ENCODE data around the gene CARM1.
"Not testable (repeated sequence)": the region's sequence is repeated elsewhere in the genome, so short reads cannot be mapped to it uniquely, and the experiment has no call there.

CARM1 gene

DNA sequence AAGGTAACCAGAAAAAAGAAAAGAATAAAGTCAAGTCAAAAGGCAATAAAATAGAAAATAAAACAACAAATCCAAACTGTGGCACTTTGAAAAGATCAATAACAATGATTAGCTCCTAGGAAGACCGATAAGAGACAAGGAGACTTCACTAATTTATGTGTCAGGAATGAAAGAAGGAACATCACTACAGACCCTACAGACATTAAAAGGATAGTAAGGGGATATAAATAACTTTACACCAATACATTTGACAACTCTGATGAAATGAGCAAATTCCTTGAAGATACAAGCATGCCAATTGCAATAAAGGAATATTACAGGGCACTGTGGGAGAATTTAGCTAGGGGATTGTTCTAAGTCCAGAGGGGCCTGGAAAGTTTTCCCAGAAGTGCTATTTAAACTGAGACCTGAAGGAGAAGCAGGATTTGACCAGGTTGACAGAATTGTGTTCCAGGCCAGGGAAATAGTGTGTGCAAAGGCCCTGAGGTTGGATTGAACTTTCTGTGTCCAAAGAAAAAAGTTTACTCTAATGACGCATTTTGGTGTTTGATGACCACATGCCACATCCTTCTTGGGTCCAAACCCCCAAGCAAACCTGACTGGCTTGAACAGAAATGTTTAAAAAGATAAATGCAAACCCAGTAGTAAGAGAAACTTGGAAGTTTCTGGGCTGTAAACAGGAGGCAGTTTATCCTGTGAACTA lies 24.7 kb upstream of the CARM1 start:
- DNase-seq (ENCODE audit: low read depth), result no peak

DNA sequence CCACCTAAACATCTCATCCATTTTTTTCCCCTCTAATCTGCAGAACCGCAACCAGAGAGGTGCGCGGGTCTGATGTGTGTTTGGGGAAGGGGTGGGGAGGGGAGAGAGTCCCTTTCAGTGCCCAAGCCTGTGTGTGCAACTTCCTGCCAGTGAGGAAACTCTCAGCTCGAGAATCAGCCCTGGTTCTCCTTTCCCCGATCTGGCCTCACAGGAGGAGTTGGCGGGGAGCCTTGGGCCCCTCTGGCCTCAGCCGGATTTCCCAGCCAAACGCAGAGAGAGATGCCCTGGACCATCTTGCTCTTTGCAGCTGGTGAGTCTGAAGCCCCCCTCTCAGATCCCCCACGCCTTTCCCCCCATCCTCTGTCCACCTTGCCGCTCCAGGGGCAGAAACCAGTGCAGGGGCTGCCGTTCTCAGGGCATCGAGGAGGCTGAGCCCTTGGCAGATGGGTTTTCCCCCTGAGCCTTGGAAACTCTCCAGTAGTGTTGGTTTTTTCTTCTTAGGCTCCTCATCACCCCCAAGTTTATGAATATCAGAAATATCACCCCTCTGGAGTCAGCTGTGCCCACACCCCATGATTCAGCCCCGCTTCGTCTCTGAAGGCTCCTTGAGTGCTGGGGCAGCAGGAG lies 23.0 kb upstream of the CARM1 start, which contains the start of gene C19orf38:
C19orf38 (plus strand) TSS at position 186 of the 627 bp plus-strand sequence; CDS start at position 280, 94 bp downstream.
- no peak for DNase-seq (ENCODE audit: low read depth)

DNA sequence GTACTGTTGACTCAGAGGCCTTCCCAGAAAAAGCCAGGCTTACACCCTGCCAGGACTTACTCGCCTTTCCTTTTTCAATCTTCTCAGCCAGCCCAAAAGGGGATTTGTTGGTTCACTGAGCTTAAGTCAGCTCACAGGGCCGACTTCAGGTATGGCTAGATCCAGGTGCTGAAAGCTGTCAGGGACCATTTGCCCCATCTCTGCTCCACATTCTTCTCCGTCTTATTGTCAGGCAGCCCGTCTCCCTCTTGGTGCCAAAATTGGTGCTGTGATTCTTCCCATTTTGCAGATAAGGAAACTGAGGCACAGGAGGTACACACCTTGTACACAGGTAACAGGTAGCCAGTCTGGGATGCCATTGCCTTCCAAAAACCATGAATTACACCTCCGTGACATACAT lies 20.7 kb upstream of the CARM1 start:
- no peak for DNase-seq (ENCODE audit: low read depth)

DNA sequence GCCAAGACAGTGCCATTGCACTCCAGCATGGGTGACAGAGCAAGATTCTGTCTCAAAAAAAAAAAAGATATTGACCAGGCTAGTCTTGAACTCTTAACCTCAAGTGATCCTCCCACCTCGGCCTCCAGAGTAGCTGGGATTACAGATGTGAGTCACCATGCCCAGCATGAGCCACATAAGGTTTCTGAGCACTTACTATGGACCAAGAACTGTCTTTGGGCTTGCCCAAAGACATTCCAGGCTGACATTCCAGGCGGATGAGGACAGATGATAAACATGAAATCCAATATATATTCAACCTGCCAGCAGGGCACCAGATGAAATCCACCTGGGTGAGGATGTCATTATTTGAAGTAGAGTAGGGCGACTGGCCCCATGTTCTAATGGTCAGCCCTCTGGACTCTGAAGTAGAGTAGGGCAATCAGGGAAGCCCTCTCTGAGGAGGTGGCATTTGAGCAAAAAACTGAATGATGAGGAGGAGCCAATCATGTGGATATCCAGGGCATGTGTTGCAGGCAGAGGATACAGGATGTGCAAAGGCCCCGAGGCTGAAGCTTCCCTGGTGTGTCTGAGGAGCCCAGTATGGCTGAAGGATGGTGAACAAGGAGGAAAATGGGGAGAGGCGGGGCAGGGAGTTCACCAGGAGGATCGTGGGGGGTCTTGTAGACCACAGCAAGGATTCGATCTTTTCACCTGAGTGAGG lies 19.1 kb upstream of the CARM1 start:
- peak; percentile 78 for DNase-seq (ENCODE audit: low read depth)

DNA sequence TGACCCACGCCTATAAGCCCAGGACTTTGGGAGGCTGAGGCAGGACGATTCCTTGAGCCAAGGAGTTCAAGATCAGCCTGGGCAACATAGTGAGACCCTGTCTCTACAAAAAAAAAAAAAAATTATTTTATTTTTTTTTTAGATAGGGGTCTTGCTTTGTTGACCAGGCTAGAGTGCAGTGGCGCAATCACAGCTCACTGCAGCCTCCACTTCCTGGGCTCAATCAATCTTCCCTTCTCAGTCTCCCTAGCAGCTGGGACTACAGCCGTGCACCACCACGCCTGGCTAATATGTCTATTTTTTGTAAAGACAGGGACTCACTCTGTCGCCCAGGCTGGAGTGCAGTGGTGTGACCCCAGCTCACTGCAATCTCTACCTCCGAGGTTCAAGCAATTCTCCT lies 18.4 kb upstream of the CARM1 start:
- no peak for DNase-seq (ENCODE audit: low read depth)

DNA sequence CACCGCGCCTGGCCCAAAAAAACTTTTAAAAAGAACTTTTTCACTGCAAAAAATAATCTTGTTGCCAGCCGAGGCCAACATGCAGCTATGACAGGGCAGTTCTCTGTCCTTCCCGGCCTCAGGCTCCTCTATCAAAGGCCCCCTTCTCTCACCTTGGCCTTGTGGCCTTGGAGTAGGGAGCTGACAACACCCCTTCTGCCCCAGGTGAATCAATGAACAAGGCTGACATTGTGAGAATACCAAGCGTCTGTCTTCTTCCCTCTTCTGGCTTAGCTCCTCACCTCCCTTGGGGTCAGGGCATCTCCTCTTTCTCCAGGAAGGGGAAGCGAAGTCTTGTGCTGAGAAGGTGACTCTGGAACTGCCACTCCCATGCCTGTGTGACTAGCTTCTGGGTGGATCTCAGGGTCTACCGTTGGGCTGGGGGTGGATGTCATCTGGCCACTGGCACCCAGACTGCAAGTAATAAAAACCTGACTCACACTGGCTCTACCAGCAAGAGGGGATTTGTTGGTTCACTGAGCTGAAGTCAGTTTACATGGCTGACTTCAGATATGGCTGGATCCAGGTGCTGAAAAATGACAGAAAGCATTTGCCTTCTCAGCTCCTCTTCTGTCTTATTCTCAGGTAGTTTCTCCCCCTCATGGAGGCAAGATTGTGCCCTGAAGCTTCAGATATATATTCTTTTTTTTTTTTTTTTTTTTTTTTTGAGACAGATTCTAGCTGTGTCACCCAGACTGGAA lies 16.8 kb upstream of the CARM1 start:
- DNase-seq (ENCODE audit: low read depth), result no peak

DNA sequence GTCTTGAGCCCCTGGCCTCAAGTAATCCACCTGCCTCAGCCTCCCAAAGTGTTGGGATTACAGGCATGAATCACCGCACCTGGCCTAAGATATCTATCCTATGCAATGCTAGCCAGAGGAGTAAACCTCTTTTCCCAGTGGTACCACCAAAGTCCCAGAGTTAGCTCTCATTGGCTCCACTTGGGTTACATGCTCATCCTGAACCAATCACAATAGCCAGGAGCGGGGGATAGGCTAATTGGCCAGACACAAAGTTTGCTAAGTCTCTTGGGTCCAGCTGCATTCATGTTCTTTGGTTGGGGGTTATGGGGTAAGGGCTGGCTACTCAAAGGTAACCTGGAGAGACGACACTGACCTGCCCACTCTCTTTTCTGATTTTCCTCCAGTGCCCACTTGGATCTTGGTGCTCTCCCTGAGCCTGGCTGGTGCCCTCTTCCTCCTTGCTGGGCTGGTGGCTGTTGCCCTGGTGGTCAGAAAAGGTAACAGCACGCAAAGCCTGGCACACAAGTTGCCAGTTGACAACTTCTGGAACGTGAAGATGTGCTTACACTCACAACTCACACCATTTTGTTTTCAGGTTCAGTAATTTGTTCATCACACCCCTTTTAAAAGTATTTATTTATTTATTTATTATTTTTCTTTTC lies 15.4 kb upstream of the CARM1 start:
- peak; percentile 30 for DNase-seq (ENCODE audit: low read depth)

DNA sequence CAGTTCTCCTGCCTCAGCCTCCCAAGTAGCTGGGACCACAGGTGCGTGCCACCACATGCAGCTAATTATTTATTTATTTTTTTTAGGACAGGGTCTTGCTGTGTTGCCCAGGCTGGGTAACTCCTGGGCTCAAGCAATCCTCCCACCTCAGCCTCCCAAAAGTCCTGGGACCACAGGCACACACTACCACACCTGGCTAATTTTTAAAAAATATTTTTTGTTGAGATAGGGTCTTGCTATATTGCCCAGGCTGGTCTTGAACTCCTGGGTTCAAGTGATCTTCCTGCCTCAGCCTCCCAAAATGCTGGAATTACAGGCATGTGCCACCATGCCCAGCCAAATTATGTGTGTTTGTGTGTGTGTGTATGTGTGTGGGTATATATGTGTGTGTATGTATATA lies 14.5 kb upstream of the CARM1 start:
- not testable (repeated sequence) for DNase-seq (ENCODE audit: low read depth)

DNA sequence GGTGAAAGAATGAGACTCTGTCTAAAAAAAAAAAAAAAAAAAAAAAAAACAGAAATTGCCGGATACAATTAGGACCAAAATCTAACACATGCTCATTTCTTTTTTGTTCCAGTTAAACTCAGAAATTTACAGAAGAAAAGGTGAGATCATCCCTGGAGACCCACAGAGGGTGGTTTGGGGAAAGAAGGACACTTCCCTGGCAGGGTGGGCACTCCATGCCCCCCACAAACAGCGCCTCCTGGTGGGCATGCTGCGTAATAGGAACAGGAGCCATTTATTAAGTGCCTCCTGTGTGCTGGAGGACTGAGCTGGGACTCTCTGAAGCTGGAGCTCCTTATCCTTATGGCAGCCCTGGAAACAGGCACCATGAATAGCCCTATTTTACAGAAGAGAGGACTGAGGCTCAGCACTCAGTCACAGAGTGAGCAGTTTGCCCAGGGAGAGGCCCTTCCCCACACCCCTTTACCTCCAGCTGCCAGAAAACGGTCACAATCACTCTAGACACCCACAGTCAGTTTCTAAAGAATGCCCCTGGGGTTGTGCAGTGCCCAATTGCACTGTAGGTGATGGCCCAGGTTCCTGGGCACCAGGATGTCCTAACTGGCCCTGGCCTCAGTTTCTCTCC lies 13.0 kb upstream of the CARM1 start:
- peak; percentile 42 for DNase-seq (ENCODE audit: low read depth)

DNA sequence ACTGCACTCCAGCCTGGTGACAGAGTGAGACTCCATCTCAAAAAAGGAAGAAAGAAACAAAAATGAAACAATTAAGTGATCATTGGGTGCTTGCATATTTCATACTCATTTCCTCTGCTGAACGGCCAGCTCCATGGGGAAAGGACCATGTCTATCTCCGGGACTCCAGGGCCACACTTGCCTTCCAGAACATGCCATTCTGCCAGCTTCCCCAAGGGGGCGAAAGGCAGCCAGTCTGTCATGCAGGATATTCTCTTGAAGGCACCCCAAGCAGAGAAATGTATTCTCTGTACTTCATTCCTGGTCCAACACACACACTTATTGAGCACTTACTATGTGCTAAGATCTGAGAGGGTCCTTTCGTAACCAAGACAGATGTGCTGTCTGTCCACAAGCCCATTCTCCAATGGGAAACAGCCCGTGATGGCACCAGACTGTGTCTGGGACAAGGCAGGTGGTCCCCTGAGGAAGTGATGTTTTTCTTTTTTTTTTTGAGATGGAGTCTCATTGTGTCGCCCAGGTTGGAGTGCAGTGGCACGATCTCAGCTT lies 10.2 kb upstream of the CARM1 start:
- peak; percentile 41 for DNase-seq (ENCODE audit: low read depth)

DNA sequence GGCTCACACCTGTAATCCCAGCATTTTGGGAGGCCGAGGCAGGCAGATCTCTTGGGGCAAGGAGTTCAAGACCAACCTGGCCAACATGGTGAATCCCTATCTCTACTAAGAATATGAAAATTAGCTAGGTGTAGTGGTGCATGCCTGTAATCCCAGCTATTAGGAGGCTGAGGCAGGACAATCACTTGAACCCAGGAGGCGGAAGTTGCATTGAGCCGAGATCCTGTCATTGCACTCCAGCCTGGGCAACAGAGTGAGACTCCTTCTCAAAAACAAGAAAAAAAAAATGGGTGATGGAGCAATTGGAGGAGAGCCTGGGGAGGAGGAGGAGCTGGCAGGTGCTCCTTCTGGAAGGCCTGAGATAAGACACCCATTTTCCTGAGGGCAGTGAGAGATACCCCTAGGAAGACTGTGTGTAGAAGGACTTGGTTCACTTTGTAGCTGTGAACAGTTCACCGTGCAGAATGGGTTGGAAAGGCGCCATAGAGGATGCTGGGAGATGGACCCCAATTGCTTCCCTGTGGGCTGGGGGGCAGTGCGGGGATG lies 8.7 kb upstream of the CARM1 start:
- DNase-seq (ENCODE audit: low read depth), result no peak

DNA sequence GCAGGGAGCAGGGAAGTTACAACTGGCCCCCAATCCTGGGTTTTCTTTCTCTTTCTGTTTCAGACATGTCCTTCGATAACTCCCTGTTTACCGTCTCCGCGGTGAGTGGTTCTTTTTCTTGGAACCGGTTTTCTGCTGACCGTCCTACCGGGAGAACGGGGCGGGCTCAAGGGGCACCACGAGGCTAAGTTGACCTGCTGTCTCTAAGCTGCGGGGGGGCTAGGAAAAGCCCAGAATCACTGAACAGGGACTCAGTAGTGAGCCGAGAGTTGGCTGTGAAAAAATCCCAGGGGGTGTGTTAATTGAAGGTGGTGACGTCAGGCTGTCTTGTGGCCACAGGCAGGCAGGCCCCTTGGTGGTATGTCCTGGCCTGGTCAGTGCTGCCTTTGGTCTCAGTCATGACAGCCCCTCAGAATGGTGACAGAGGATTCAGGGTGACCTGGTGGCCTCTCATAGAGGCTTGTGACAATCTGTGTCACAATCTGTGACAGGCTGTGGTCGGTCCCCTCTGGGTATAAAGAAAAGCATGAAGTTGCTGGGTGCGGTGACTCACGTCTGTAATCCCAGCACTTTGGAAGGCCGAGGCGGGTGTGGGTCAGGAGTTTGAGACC lies 8.1 kb upstream of the CARM1 start:
- DNase-seq (ENCODE audit: low read depth), result peak; percentile 64

DNA sequence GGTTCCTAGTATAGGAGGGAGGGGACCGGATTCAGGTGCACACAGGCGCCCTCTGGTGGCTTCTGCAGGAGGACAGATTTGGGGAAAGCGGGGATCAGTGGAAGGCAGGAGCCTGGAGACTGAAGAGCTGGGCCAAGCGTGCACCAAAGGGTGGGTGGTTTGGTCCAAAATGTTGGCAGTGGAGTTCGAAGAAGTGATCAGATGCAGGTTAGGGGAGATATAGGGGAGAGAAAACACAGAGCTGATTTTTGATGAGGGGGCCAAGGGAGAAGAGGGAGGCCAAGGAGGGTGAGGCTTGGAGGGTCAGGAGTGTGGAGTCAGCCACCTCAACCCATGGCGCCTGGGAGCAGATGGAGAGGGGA lies 6.8 kb upstream of the CARM1 start:
- DNase-seq (ENCODE audit: low read depth), result peak; percentile 80

DNA sequence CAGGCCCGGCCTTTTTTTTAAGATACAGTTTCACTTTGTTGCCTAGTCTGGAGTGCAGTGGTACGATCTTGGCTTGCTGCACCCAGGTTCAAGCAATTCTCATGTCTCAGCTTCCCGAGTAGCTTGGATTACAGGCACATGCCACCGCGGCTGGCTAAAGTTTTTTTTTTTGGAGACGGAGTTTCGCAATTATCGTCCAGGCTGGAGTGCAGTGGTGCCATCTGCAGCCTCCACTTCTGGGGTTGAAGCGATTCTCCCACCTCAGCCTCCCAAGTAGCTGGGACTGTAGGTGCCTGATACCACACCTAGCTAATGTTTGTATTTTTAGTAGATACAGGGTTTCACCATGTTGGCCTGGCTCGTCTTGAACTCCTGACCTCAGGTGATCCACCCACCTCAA lies 4.9 kb upstream of the CARM1 start:
- DNase-seq (ENCODE audit: low read depth), result no peak

DNA sequence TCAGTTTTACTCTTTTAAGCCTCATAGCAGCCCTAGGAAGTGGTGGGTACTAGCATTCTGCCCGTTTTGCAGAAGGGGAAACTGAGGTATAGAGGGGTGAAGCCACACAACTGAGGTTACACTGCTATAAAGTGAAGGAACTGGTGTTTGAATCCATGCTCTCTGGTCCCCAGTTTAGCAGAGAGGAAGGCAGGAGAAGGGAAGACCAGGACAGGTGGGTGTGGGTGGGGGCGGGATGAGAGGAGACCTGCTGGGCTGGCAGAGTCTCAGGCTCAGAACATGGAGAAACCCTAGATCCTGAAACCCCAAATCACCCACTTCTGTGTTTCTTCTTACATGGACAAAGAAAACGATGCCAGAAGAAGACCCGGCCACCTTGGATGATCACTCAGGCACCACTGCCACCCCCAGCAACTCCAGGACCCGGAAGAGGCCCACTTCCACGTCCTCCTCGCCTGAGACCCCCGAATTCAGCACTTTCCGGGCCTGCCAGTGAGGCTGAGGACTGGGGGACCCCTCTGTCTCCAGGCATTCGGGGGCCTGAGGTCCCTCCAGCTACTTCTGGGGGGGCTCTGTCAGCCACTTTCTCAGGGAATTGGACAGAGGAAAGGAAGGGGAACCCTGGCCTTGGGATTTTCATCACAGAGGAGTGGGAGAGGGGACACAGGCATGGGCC lies 2.3 kb upstream of the CARM1 start:
- no peak for DNase-seq (ENCODE audit: low read depth)

DNA sequence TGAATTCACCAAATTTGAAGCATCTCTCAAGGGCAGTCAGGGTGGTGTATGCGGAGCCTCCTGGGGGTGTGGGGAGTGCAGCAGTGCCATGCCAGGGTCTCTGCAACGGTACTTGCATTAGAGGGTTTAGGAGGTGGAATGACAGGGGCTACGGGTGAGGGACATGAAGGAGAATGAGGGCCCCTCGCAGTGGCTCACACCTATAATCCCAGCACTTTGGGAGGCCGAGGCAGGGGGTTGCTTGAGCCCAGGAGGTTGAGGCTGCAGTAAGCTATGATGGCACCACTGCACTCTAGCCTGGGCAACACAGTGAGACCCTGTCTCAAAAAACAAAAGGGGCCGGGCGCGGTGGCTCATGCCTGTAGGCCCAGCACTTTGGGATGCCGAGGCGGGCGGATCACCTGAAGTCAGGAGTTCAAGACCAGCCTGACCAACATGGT lies 1.5 kb upstream of the CARM1 start:
- not testable (repeated sequence) for DNase-seq (ENCODE audit: low read depth)

DNA sequence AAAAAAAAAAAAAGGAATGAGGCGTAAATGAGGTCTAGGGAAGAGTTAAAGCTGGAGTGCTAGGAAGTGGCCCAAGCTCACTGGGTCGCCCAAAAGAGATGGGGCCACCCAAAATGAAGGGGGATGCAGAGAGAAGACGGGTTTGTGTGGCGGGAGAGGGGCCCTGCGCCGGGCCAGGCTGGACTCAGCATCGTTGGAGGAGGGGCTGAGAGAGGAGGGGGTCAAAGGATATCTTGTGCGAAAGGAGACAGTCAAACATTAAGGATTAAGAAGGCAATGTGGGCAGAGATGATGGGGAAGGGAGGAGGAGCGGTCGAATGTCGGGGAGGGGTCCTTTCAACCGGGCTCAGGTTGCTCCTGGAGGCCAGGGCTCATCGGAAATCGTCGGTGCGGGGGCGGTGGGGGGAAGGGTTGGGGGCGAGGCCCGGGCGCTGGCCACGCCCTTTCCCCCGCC lies 825 bp upstream of the CARM1 start:
- no peak for DNase-seq (ENCODE audit: low read depth)

DNA sequence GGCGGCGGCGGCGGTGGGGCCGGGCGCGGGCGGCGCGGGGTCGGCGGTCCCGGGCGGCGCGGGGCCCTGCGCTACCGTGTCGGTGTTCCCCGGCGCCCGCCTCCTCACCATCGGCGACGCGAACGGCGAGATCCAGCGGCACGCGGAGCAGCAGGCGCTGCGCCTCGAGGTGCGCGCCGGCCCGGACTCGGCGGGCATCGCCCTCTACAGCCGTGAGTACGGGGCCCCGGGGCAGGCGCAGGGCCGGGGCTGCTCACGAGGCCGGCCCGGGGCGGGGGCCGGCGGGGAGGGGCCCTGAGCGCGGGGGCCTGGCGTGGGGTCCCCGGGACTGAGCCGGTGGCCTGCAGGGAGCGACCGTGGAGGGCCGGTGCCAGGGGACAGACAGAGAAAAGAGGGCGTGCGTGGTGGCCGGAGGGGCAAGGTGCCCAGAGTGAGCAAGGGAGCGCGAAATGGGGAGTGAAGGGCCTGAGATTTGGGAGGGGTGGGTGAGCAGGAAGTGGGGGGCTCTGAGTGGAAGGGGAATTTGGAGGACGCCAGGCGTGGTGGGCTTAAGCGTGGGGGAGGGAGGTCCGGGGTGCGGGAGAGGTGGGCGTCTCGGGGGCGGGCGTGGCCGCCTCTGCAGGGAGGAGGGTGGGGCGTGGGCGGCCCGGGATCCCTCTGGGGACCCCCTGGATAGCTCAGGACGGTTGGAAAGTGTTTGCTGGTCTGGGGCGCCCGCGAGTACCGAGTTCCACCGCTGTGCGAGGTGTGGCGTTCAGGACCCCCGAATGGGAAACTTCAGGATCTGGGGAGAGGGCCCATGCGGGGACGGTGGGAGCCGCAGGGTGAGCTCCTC lies 575 bp downstream of the CARM1 start:
- DNase-seq (ENCODE audit: low read depth), result no peak

DNA sequence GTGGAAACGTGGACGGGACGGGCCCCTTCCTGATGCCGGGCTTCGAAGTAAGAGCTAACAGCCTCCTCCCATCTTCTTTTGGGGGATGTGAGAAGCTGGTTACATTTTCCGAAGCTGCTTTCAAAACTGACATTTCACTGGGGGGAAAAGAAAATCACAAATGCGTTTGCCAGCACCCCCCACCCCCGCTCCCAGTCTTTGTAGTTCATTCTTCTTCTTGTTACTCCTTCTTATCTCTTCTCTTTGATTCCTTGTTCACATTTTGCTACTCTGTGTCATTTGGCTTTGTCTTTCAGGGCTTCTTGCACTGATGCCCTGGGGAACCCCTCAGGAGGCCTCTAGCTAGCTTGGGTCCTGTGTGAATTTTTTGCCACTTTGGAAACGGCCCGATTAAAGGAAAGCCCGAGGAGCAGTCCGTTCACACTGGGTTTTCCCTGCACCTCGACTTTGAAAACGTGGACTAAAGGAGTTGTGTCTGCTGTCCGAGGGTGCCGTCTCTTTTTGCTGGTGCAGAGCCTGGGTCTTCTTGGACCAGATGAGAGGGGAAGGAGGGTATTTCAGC lies 1.3 kb downstream of the CARM1 start:
- DNase-seq (ENCODE audit: low read depth), result peak; percentile 32
